Measurements from ENCODE around the gene NUP214. TPM values are rescaled to one million over a fixed set of nuclear protein-coding genes. Genes with fewer than 3 reads are reported as not detected.

NUP214 gene
- total RNA-seq, 1 donor from 2014 or later, result 32.6 TPM

DNA sequence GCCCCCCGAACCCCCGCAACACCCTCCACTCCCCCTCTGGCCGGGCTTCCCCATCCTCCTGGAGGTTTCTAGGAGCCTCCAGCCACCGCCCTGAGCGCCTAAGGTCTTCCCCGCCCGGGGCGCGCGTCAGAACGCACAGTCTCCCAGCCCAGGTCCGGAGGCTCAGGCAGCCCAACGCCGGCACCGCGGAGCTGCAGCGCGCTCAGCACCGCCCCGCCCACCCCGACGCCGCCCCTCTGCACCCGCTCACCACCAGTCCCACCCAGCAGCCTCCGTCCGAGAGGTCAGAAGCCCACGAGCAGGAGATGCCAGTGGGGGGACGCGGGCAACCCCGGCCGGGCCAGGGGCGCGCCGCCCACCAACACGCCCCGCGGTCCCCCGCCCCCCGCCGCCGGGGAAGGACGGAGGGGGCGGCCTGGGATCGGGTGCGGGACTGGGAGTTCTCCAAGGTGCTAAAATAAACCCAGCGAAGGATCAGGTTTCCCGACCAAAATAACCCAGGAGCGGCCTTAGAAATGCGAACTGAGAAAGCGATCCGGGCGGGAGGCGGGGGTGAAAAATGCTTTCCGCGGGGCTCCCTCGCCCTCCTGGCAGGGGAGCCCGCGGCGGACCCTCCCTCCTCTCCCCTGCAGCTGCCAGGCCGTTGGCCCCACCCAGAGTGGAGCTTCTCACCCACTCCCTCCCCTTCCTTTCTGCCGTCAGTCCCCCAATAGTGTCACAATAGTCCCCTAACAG is 157.5 kb downstream of the NUP214 start:
- Mint-ChIP-seq H3K27ac (ENCODE audit: unreplicated experiment) (no peak overlapping the region), H3K4me1 (ENCODE audit: low read depth) (peaks cover 7% of the 10 kb centered on the region), H3K36me3 (ENCODE audit: low read depth) (peaks cover 1% of the 10 kb centered on the region), H3K4me3 (ENCODE audit: unreplicated experiment) (peak overlapping the region; percentile 49), H3K27me3 (ENCODE audit: low read depth) (peaks cover 16% of the 10 kb centered on the region), H3K9me3 (ENCODE audit: low read depth) (no peaks in the 10 kb centered on the region)
- TF ChIP-seq, protein P1, sequence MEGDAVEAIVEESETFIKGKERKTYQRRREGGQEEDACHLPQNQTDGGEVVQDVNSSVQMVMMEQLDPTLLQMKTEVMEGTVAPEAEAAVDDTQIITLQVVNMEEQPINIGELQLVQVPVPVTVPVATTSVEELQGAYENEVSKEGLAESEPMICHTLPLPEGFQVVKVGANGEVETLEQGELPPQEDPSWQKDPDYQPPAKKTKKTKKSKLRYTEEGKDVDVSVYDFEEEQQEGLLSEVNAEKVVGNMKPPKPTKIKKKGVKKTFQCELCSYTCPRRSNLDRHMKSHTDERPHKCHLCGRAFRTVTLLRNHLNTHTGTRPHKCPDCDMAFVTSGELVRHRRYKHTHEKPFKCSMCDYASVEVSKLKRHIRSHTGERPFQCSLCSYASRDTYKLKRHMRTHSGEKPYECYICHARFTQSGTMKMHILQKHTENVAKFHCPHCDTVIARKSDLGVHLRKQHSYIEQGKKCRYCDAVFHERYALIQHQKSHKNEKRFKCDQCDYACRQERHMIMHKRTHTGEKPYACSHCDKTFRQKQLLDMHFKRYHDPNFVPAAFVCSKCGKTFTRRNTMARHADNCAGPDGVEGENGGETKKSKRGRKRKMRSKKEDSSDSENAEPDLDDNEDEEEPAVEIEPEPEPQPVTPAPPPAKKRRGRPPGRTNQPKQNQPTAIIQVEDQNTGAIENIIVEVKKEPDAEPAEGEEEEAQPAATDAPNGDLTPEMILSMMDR (IDR thresholded peaks at IDR 0.05), result no peak
- DNase-seq (ENCODE audit: low spot score), result no peak

Other genes with a start within 250 kb of the NUP214 start
- not detected in 3 replicates for gene QRFP, start 228.8 kb upstream of the NUP214 start, total RNA-seq
- gene FIBCD1, start 186.3 kb upstream of the NUP214 start, total RNA-seq, result 6.8 to 81.5 TPM (median 8.3 TPM) in 3 replicates
- gene LAMC3, start 116.4 kb upstream of the NUP214 start, total RNA-seq, result 0.95 to 7.3 TPM (median 1.2 TPM) in 3 replicates
- 4.1 to 33.1 TPM (median 30.1 TPM) in 3 replicates for gene AIF1L, start 29.1 kb upstream of the NUP214 start, total RNA-seq
- gene FAM78A, start 150.9 kb downstream of the NUP214 start, total RNA-seq, result 1.4 to 1.6 TPM (median 1.5 TPM) in 3 replicates
- gene PLPP7, start 164.1 kb downstream of the NUP214 start, total RNA-seq, result 1.1 to 2.3 TPM (median 1.5 TPM) in 3 replicates